ENCODE results near the gene XYLT2. TPM values are rescaled to one million over a fixed set of nuclear protein-coding genes. Genes with fewer than 3 reads are reported as not detected.

The XYLT2 gene
- total and polyA plus RNA-seq, 2 of the 8 experiments (the other 6 are each of a cell fraction or from before 2014, with no cell fraction given): 28.0 to 29.9 TPM

GRCh38 chr17:50394711-50395110 lies 48.8 kb downstream of the XYLT2 start (continued):
- TF ChIP-seq RNF2 (IDR thresholded peaks at IDR 0.05; ENCODE audit: borderline replicate concordance, low read depth, low read length, missing control alignments, poor library complexity, severe bottlenecking) (no peak), SRF (IDR thresholded peaks at IDR 0.05; ENCODE audit: low read depth, low read length) (no peak), MAX (IDR thresholded peaks at IDR 0.05) (no peak)
